Ovary (tissue), 9 donors: ENCODE measurements around the gene MPPED1. TPM values are rescaled to one million over a fixed set of nuclear protein-coding genes. Genes with fewer than 3 reads are reported as not detected.

Source experiments
- DNase-seq, 5 donors: peaks; one replicate each; pipeline ENCODE4 v3.0.0-alpha.2; 2019 to 2020
- H3K27ac ChIP-seq, 2 donors: fragments of 200-600 bp; one replicate each; pipeline versions ENCODE4 v1.5.1 to v1.8.0; 2019 to 2022
- H3K27me3 ChIP-seq: fragments of 200-600 bp; one replicate; pipeline ENCODE4 v1.8.0; 2022
- H3K36me3 ChIP-seq: fragments of 200-600 bp; sonication (generic); one replicate; pipeline ENCODE4 v1.5.1; 2019
- H3K4me1 ChIP-seq: one replicate; pipeline ENCODE4 v1.8.1; 2013; ENCODE audit warnings: mild to moderate bottlenecking, moderate library complexity; ENCODE audit not compliant: insufficient read depth
- H3K4me3 ChIP-seq: fragments of 200-600 bp; sonication (generic); one replicate; pipeline ENCODE4 v1.5.1; 2017
- H3K9me3 ChIP-seq, 2 donors: fragments of 200-600 bp in 1 of 2; sonication (generic) in 1 of 2; one replicate each; pipeline versions ENCODE4 v1.5.1 to v1.8.1; 2013 to 2019; ENCODE audit warnings: mild to moderate bottlenecking in 1 of 2, moderate library complexity in 1 of 2
- EP300 ChIP-seq: sonication (generic); formaldehyde crosslinking; IDR thresholded peaks from one replicate; pipeline ENCODE4 v1.6.1; 2017; ENCODE audit warnings: antibody characterized with exemption
- POLR2A ChIP-seq: fragments of 450-650 bp; IDR thresholded peaks from one replicate; pipeline ENCODE4 v1.6.1; 2017; ENCODE audit warnings: antibody characterized with exemption, mild to moderate bottlenecking, moderate library complexity
- WGBS, 3 donors: extraction: QIAGEN DNeasy Blood & Tissue Kit in 1 of 3; methylation state at CpG; one replicate each; pipeline versions ENCODE4 v1.1.5 to v1.1.7; 2013 to 2017; 5-methylcytosine and 5-hydroxymethylcytosine counted together
- intact Hi-C, 4 donors: fragments of 100-400 bp; cut with DNase I; formaldehyde crosslinking; loops; one replicate each; pipeline versions ENCODE4 v1.11.0 to v1.15.1; 2022 to 2023
- polyA plus RNA-seq, 2 donors: library from polyadenylated mRNA; stranded (reverse); fragments of 200-250 nt in 1 of 2; fragments of 350-450 nt in 1 of 2; fragmentation: Illumina TruSeq in 1 of 2; extraction: RNeasy Lipid Tissue Mini Kit (QIAGEN cat#74804) in 1 of 2; gene quantifications; one replicate each; pipeline ENCODE4 v1.2.3, GENCODE V29; 2013 to 2014
- total RNA-seq, 7 donors: library from RNA; depleted of rRNA in 2 of 7; stranded (reverse); fragments of >200 nt in 2 of 7; fragmentation: NEBNext Ultra II Directional in 3 of 7; extraction: Animal tissue kit (Norgen Biotek cat#: 25700) in 3 of 7; gene quantifications; one replicate each; pipeline versions ENCODE4 v1.1.0 to v1.2.4, GENCODE V29; 2016 to 2023
- TF ChIP-seq, protein P1 (sequence below), 3 donors: fragments of 450-650 bp in 2 of 3; fragments of 200-600 bp in 1 of 3; IDR thresholded peaks; one replicate each; pipeline versions ENCODE4 v1.5.1 to v1.8.0; 2016 to 2022; ENCODE audit warnings: antibody characterized with exemption in 3 of 3, mild to moderate bottlenecking in 1 of 3
- donor health status: DM: no; HTN: no; CAD: no; lungs with moderate emphysema.
- donor health status: DM: no; HTN: no; CAD: no.
- donor health status: Bipolar disorder and iron deficiency.
- donor health status: DM: yes; HTN: yes; CAD: no.
- donor health status: DM: no; HTN: no; CAD: no.
- donor health status: DM: yes; HTN: yes; CAD: no.

MPPED1 gene
- total and polyA plus RNA-seq, 9 donors = 0.45 to 4.1 (median 2.1) TPM

DNA sequence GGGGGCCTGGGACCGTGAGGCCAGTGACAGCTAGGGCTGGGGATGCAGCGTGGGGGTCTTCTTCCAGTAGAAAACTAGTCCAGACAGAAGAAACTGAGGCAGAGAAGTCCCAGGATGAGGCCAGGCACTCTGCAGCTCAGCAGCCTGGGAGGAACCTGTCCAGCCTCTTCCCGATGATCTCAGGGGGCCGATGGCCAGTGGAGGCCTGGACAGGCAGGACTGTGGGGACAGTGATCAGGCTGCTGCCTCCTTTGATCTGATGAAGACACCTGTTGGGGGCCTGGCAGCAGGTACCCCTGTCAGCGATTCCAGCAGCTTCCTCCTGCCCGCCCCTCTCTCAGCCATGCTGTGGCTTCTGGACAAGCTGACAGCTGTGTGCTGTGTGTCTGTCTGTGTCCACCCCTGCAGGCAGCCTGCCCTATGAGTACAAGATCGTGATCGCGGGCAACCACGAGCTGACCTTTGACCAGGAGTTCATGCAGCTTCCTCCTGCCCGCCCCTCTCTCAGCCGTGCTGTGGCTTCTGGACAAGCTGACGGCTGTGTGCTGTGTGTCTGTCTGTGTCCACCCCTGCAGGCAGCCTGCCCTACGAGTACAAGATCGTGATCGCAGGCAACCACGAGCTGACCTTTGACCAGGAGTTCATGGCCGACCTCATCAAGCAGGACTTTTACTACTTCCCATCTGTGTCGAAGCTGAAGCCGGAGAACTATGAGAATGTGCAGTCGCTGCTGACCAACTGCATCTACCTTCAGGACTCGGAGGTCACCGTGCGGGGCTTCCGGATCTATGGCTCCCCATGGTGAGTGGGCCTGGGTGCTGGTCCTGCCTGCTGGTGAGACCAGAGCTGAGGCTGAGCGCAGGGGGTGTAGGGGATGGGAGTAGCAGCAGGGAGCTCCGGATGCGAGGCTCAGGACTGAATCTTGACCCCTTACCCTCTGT lies 62.6 kb downstream of the MPPED1 start:
- no peaks in the 10 kb centered on the region for H3K27me3 ChIP-seq
- no peaks in the 10 kb centered on the region for H3K36me3 ChIP-seq
- TF ChIP-seq POLR2A (no peak), EP300 (no peak)
- TF ChIP-seq, protein P1, sequence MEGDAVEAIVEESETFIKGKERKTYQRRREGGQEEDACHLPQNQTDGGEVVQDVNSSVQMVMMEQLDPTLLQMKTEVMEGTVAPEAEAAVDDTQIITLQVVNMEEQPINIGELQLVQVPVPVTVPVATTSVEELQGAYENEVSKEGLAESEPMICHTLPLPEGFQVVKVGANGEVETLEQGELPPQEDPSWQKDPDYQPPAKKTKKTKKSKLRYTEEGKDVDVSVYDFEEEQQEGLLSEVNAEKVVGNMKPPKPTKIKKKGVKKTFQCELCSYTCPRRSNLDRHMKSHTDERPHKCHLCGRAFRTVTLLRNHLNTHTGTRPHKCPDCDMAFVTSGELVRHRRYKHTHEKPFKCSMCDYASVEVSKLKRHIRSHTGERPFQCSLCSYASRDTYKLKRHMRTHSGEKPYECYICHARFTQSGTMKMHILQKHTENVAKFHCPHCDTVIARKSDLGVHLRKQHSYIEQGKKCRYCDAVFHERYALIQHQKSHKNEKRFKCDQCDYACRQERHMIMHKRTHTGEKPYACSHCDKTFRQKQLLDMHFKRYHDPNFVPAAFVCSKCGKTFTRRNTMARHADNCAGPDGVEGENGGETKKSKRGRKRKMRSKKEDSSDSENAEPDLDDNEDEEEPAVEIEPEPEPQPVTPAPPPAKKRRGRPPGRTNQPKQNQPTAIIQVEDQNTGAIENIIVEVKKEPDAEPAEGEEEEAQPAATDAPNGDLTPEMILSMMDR (IDR thresholded peaks at IDR 0.05) = no peak
- no peak overlapping the region for H3K4me3 ChIP-seq
- intact Hi-C loops = no loop called here
- no peak overlapping the region for H3K27ac ChIP-seq
- no peak for DNase-seq
- peaks cover 4% of the 10 kb centered on the region for H3K4me1 ChIP-seq
- 65 to 73% (median 72%) methylated on average over 28 of the region's 28 CpGs for WGBS, 3 donors
- H3K9me3 ChIP-seq = no peaks in the 10 kb centered on the region

DNA sequence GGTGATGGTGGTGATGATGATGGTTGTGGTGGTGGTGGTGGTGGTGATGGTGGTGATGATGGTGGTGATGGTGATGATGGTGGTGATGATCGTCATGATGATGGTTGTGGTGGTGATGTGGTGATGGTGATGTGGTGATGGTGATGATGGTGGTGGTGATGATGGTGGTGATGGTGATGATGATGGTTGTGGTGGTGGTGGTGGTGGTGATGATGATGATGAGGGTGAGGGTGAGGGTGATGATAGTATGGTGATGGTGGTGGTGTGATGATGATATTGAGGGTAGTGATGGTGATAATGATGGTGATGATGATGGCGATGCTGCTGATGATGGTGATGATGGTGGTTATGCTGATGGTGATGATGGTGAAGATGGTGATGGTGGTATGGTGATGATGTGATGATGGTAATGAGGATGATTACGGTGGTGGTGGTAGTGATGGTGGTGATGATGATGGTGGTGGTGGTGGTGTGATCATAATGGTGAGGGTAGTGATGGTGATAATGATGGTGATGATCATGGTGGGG lies 63.8 kb downstream of the MPPED1 start:
- Histone ChIP-seq H3K4me1 (peaks cover 4% of the 10 kb centered on the region), H3K36me3 (no peaks in the 10 kb centered on the region), H3K4me3 (no peak overlapping the region), H3K9me3 (no peaks in the 10 kb centered on the region), H3K27ac (no peak overlapping the region), H3K27me3 (no peaks in the 10 kb centered on the region)
- TF ChIP-seq EP300 (no peak), POLR2A (no peak)
- TF ChIP-seq, protein P1 (IDR thresholded peaks at IDR 0.05) = no peak
- intact Hi-C loops = no loop called here
- WGBS, 3 donors = 94 to 99% (median 95%) methylated on average over 3 of the region's 3 CpGs
- no peak for DNase-seq

DNA sequence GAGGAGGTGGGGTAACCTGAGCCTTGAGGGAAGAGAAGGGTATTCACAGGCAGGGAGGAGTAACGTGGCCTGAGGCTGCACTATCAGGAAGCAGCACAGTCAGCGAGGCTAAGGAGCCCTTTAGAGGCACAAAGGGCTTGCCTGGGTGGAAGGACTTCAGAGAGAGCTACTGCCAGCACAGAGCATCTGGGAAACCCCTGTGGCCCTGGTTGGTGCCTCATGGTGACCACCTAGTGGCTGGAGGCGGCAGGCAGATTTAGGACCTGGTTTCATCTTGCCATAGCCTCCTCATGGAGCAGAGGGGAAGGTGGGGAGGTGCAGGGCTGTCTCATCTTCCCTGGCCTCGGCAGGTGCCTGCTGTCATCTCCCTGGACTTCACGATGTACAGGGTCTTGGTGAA lies 64.5 kb downstream of the MPPED1 start:
- 68 to 74% (median 70%) methylated on average over 5 of the region's 5 CpGs for WGBS, 3 donors
- no peak for DNase-seq
- Histone ChIP-seq H3K36me3 (no peaks in the 10 kb centered on the region), H3K27ac (no peak overlapping the region), H3K27me3 (no peaks in the 10 kb centered on the region), H3K4me1 (peaks cover 4% of the 10 kb centered on the region), H3K4me3 (no peak overlapping the region), H3K9me3 (no peaks in the 10 kb centered on the region)
- intact Hi-C loops = no loop called here
- TF ChIP-seq EP300 (no peak), POLR2A (no peak)
- TF ChIP-seq, protein P1 (IDR thresholded peaks at IDR 0.05) = no peak

DNA sequence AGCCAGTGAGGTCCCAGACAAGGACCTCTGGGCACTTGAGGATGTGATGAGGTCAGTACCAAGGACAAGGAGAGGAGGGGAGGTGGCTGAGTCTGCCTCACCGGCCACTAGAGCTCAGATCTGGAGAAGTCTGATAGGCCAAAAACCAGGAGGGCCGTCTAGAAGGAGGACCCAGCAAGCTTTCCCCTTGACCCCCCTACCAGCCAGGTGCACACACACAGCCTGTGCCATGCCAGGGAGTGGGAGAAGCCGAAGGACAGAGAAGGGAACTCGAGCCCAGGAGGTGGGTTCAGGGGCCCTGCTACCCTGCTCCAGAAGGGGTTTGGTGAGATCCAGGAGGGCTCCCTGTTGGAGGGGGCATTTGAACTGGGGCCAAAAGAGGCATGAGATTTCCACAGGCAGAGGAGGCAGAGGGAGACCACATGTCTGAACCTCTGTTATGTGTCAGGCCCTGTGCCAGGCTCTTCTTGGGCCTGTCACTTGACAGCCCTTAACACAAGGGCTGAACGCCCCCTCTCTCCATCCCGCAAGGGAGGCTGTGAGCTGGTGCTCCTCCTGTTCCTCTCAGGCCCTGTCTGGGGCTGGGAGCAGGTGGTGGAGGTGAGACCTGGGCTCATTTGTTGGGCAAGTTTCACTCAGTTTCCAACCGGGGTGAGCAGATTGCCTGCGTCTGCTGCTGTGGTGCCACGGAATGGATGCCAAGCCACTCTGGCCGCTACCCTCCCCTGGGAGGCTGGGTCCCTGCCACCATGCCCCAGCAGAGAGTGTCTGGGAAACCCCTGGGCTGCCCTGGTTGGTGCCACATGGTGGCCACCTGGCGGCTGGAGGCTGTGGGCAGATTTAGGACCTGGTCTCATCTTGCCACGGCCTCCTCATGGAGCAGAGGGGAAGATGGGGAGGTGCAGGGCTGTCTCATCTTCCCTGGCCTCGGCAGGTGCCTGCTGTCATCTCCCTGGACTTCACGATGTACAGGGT lies 65.2 kb downstream of the MPPED1 start:
- TF ChIP-seq, protein P1 (IDR thresholded peaks at IDR 0.05) = no peak
- TF ChIP-seq POLR2A (no peak), EP300 (no peak)
- no peak for DNase-seq
- no peak overlapping the region for H3K27ac ChIP-seq
- no peaks in the 10 kb centered on the region for H3K9me3 ChIP-seq
- intact Hi-C loops = no loop called here
- whole genome bisulfite sequencing, 3 donors = 79 to 85% (median 82%) methylated on average over 14 of the region's 14 CpGs
- no peaks in the 10 kb centered on the region for H3K36me3 ChIP-seq
- no peaks in the 10 kb centered on the region for H3K27me3 ChIP-seq
- no peak overlapping the region for H3K4me3 ChIP-seq
- H3K4me1 ChIP-seq = peaks cover 8% of the 10 kb centered on the region
